H1 (cell line): ENCODE measurements around the gene TPRG1L. TPM values are rescaled to one million over a fixed set of nuclear protein-coding genes. Genes with fewer than 3 reads are reported as not detected.

Source experiments
- CTCF ChIA-PET: fragments of 300-600 bp; sonication (Branson Sonifier 250); formaldehyde crosslinking; loops from one replicate; lab custom pipeline; 2021; ENCODE audit not compliant: partially characterized antibody; lab: Charles Lee
- POLR2A ChIA-PET: fragments of 300-600 bp; sonication (Branson Sonifier 250); formaldehyde crosslinking; loops from one replicate; lab custom pipeline; 2021; ENCODE audit warnings: inconsistent platforms; ENCODE audit not compliant: partially characterized antibody; lab: Charles Lee
- DNase-seq, 2 experiments: peaks; one replicate each; pipeline versions ENCODE4 v3.0.0 to v3.0.0-alpha.2; 2010 to 2022; ENCODE audit warnings: low spot score in 2 of 2, low read depth in 1 of 2, mixed read lengths in 1 of 2
- FAIRE-seq: peaks from 2 replicates; lab custom pipeline; 2011; peaks lifted over from hg19 to GRCh38; lab: Jason Lieb, UNC
- H2AFZ ChIP-seq: 2 replicates; pipeline ENCODE4 v1.8.1; 2012; ENCODE audit warnings: low read length, inconsistent platforms
- H2AK5ac ChIP-seq: 2 replicates; pipeline ENCODE4 v1.6.1; 2013; ENCODE audit warnings: low read depth, low read length
- H2BK120ac ChIP-seq: replicated peaks from 2 replicates; pipeline ENCODE3; 2013; ENCODE audit warnings: low read depth, low read length, inconsistent platforms
- H2BK12ac ChIP-seq: 2 replicates; pipeline ENCODE4 v1.6.1; 2013; ENCODE audit warnings: low read depth, low read length
- H2BK15ac ChIP-seq: 2 replicates; pipeline ENCODE4 v1.6.1; 2013; ENCODE audit warnings: low read length
- H2BK20ac ChIP-seq: 2 replicates; pipeline ENCODE4 v1.6.1; 2013; ENCODE audit warnings: low read length
- H2BK5ac ChIP-seq: 2 replicates; pipeline ENCODE4 v1.6.1; 2013; ENCODE audit warnings: low read depth, low read length
- H3K14ac ChIP-seq: 2 replicates; pipeline ENCODE4 v1.6.1; 2013; ENCODE audit warnings: inconsistent platforms; ENCODE audit not compliant: insufficient read length
- H3K18ac ChIP-seq: 2 replicates; pipeline ENCODE4 v1.6.1; 2013; ENCODE audit warnings: low read length; ENCODE audit errors: extremely low read depth
- H3K23ac ChIP-seq: 2 replicates; pipeline ENCODE4 v1.6.1; 2013; ENCODE audit warnings: inconsistent platforms; ENCODE audit not compliant: insufficient read length
- H3K23me2 ChIP-seq: 2 replicates; pipeline ENCODE4 v1.6.1; 2013; ENCODE audit warnings: low read depth, low read length
- H3K27ac ChIP-seq: 2 replicates; pipeline ENCODE4 v1.6.1; 2011; ENCODE audit warnings: low read depth, low read length, inconsistent platforms
- H3K27me3 ChIP-seq, 4 experiments: replicated peaks in 1 of 4; 1 replicate in 1 of 4; 2 replicates in 3 of 4; pipeline versions ENCODE4 v1.6.1 to v1.8.1; 2011 to 2013; ENCODE audit warnings: low read length in 3 of 4, mild to moderate bottlenecking in 3 of 4, inconsistent platforms in 2 of 4, mixed read lengths in 2 of 4, moderate library complexity in 1 of 4; ENCODE audit not compliant: control insufficient read depth in 3 of 4, insufficient read depth in 3 of 4; ENCODE audit errors: extremely low read depth in 1 of 4
- H3K36me3 ChIP-seq, 4 experiments: 2 replicates each; pipeline versions ENCODE4 v1.6.1 to v1.8.1; 2011 to 2013; ENCODE audit warnings: mild to moderate bottlenecking in 4 of 4, low read length in 3 of 4, moderate library complexity in 2 of 4, control low read depth in 1 of 4, inconsistent platforms in 1 of 4; ENCODE audit not compliant: insufficient read depth in 4 of 4, control insufficient read depth in 2 of 4
- H3K4ac ChIP-seq: replicated peaks from 2 replicates; pipeline ENCODE3; 2013; ENCODE audit warnings: low read length, low read depth, mixed read lengths, inconsistent platforms; ENCODE audit not compliant: insufficient read length
- H3K4me1 ChIP-seq, 4 experiments: replicated peaks in 1 of 4; 1 replicate in 1 of 4; 2 replicates in 3 of 4; pipeline versions ENCODE4 v1.6.1 to v1.8.1; 2011 to 2013; ENCODE audit warnings: low read length in 3 of 4, inconsistent platforms in 2 of 4, mixed read lengths in 1 of 4; ENCODE audit not compliant: insufficient read depth in 4 of 4, control insufficient read depth in 3 of 4
- H3K4me2 ChIP-seq, 2 experiments: 2 replicates each; pipeline versions ENCODE4 v1.6.1 to v1.8.1; 2011 to 2013; ENCODE audit warnings: low read depth in 2 of 2, low read length in 2 of 2, control low read depth in 1 of 2, inconsistent platforms in 1 of 2, mild to moderate bottlenecking in 1 of 2; ENCODE audit not compliant: insufficient read depth in 1 of 2
- H3K4me3 ChIP-seq, 4 experiments: fragments of 200-600, 300-600 bp in 1 of 4; sonication (generic), shearing (Covaris generic), sonication (Bioruptor Twin) in 1 of 4; 2 replicates each; pipeline versions ENCODE4 v1.5.1 to v1.8.1; 2011 to 2016; ENCODE audit warnings: low read length in 4 of 4, low read depth in 3 of 4, control low read depth in 2 of 4, inconsistent platforms in 2 of 4, mild to moderate bottlenecking in 2 of 4, mixed read lengths in 1 of 4, moderate library complexity in 1 of 4; ENCODE audit not compliant: insufficient read depth in 2 of 4; ENCODE audit errors: extremely low read depth in 1 of 4
- H3K56ac ChIP-seq: replicated peaks from 2 replicates; pipeline ENCODE3; 2013; ENCODE audit warnings: low read depth, mild to moderate bottlenecking, mixed read lengths, low read length, inconsistent platforms; ENCODE audit not compliant: insufficient read length
- H3K79me1 ChIP-seq: 2 replicates; pipeline ENCODE4 v1.6.1; 2013; ENCODE audit warnings: low read depth, low read length, control low read depth
- H3K79me2 ChIP-seq, 2 experiments: 2 replicates each; pipeline versions ENCODE4 v1.6.1 to v1.8.1; 2012 to 2013; ENCODE audit warnings: low read length in 2 of 2, mild to moderate bottlenecking in 2 of 2, inconsistent platforms in 1 of 2; ENCODE audit not compliant: insufficient read depth in 2 of 2, control insufficient read depth in 1 of 2
- H3K9ac ChIP-seq, 4 experiments: replicated peaks in 1 of 4; 1 replicate in 1 of 4; 2 replicates in 3 of 4; pipeline versions ENCODE4 v1.6.1 to v1.8.1; 2011 to 2013; ENCODE audit warnings: low read depth in 3 of 4, low read length in 3 of 4, control low read depth in 2 of 4, mild to moderate bottlenecking in 2 of 4, moderate library complexity in 2 of 4, inconsistent platforms in 1 of 4; ENCODE audit errors: extremely low read depth in 1 of 4
- H3K9me3 ChIP-seq, 2 experiments: 2 replicates each; pipeline versions ENCODE4 v1.6.1 to v1.8.1; 2012 to 2013; ENCODE audit warnings: mild to moderate bottlenecking in 2 of 2, moderate library complexity in 2 of 2, control low read depth in 1 of 2, inconsistent platforms in 1 of 2, low read depth in 1 of 2, low read length in 1 of 2, mixed read lengths in 1 of 2; ENCODE audit not compliant: insufficient read depth in 2 of 2
- H4K20me1 ChIP-seq, 2 experiments: replicated peaks in 1 of 2; 2 replicates each; pipeline versions ENCODE3 to v1.8.1; 2011 to 2013; ENCODE audit warnings: inconsistent platforms in 2 of 2, low read length in 2 of 2, mild to moderate bottlenecking in 1 of 2; ENCODE audit not compliant: insufficient read depth in 2 of 2, control insufficient read depth in 1 of 2
- H4K5ac ChIP-seq: 2 replicates; pipeline ENCODE4 v1.6.1; 2013; ENCODE audit warnings: low read length, low read depth, mixed read lengths, inconsistent platforms; ENCODE audit not compliant: insufficient read length
- H4K8ac ChIP-seq: 2 replicates; pipeline ENCODE4 v1.8.0; 2013; ENCODE audit warnings: mild to moderate bottlenecking, moderate library complexity, low read length, inconsistent platforms; ENCODE audit not compliant: insufficient read depth; ENCODE audit errors: extremely low read depth
- H4K91ac ChIP-seq: replicated peaks from 2 replicates; pipeline ENCODE3; 2013; ENCODE audit warnings: low read length, mixed read lengths, inconsistent platforms; ENCODE audit not compliant: insufficient read length
- CBX8 ChIP-seq: fragments of 300-800, 300-1000 bp; sonication (generic); IDR thresholded peaks from 2 replicates; pipeline ENCODE4 v1.7.1; 2016; ENCODE audit warnings: low read depth, low read length, borderline replicate concordance
- CTCF ChIP-seq, 3 experiments: IDR thresholded peaks; 1 replicate in 2 of 3; 2 replicates in 1 of 3; pipeline versions ENCODE4 v1.5.1 to v1.6.1; 2011; ENCODE audit warnings: low read length in 3 of 3, mild to moderate bottlenecking in 3 of 3, inconsistent platforms in 2 of 3, low read depth in 1 of 3, moderate library complexity in 1 of 3; ENCODE audit not compliant: insufficient read depth in 1 of 3; ENCODE audit errors: control extremely low read depth in 1 of 3
- GTF2F1 ChIP-seq: IDR thresholded peaks from 2 replicates; pipeline ENCODE4 v1.6.1; 2012; ENCODE audit warnings: low read depth, low read length, improper control_type of control experiment, borderline replicate concordance
- RBBP5 ChIP-seq: IDR thresholded peaks from 2 replicates; pipeline ENCODE4 v1.7.1; 2012; ENCODE audit warnings: low read depth, mild to moderate bottlenecking, inconsistent platforms, low read length, moderate library complexity, borderline replicate concordance
- RFX5 ChIP-seq: IDR thresholded peaks from 2 replicates; pipeline ENCODE4 v1.6.1; 2011; ENCODE audit warnings: low read depth, low read length, improper control_type of control experiment, borderline replicate concordance
- TAF1 ChIP-seq: IDR thresholded peaks from 2 replicates; pipeline ENCODE4 v1.6.1; 2011; ENCODE audit warnings: mild to moderate bottlenecking, low read depth, low read length
- TBP ChIP-seq: IDR thresholded peaks from 2 replicates; pipeline ENCODE4 v1.6.1; 2011; ENCODE audit warnings: low read depth, low read length, improper control_type of control experiment
- WGBS, 2 experiments: shearing (Covaris generic) in 1 of 2; methylation state at CpG; one replicate each; pipeline versions ENCODE4 v1.1.6 to v1.1.7; 2013 to 2015; ENCODE audit warnings: low lambda C conversion rate in 2 of 2, mixed read lengths in 2 of 2, inconsistent platforms in 1 of 2, low coverage in 1 of 2, missing lambda C conversion rate in 1 of 2; ENCODE audit not compliant: insufficient replicate concordance in 2 of 2, insufficient coverage in 1 of 2, insufficient read length in 1 of 2; ENCODE audit errors: extremely low coverage in 1 of 2, missing lambda C conversion rate in 1 of 2; 5-methylcytosine and 5-hydroxymethylcytosine counted together
- polyA plus RNA-seq, 7 experiments: library from polyadenylated mRNA; depleted of rRNA in 3 of 7; stranded (reverse) in 5 of 7; unstranded in 2 of 7; fragments of >200 nt in 5 of 7; fragments of 200-250 nt in 2 of 7; gene quantifications; 1 replicate in 5 of 7; 2 replicates in 1 of 7; 4 replicates in 1 of 7; pipeline versions ENCODE4 v1.2.1 to v1.2.3, GENCODE V29; 2011 to 2013; ENCODE audit warnings: missing spikeins in 2 of 7, mixed read lengths in 2 of 7
- total RNA-seq: library from RNA; stranded (reverse); fragmentation: NEBNext Ultra II Directional; extraction: Animal tissue kit (Norgen Biotek cat#: 25700); gene quantifications from 2 replicates; pipeline ENCODE4 v1.2.1, GENCODE V29; 2021

The TPRG1L gene
- total and polyA plus RNA-seq, 2 of the 8 experiments (the other 6 are each of a cell fraction or from before 2014, with no cell fraction given): 21.7 to 22.3 TPM

GRCh38 chr1:3668148-3668547, 43.3 kb downstream of the TPRG1L start:
- no peak overlapping the region for H3K23ac ChIP-seq
- no peaks in the 10 kb centered on the region for H3K9me3 ChIP-seq
- H3K4me2 ChIP-seq: no peak overlapping the region
- no peak overlapping the region for H3K27ac ChIP-seq
- H3K79me1 ChIP-seq: no peaks in the 10 kb centered on the region
- H4K91ac ChIP-seq: no peak overlapping the region
- H2AK5ac ChIP-seq: no peak overlapping the region; the same call in 1 of the 2 replicates
- TF ChIP-seq CTCF (IDR thresholded peaks at IDR 0.05; ENCODE audit: control extremely low read depth in 1 of 3, insufficient read depth in 1 of 3, low read depth in 1 of 3, low read length in 3 of 3) (no peak), TBP (no peak), GTF2F1 (no peak), RFX5 (no peak), CBX8 (no peak), RBBP5 (no peak), TAF1 (no peak)
- H2BK5ac ChIP-seq: no peak overlapping the region
- no peak overlapping the region for H2AFZ ChIP-seq
- no peak overlapping the region for H2BK120ac ChIP-seq
- no peak overlapping the region for H3K4me3 ChIP-seq
- peaks cover 0 to 17% (median 10%) of the 10 kb centered on the region in 4 experiments; a peak in 5 of 7 replicates for H3K4me1 ChIP-seq
- WGBS, 2 experiments: 71% methylated on average over 6 of the region's 8 CpGs; no CpG with 5 or more reads in 1 of the 2 experiments
- POLR2A ChIA-PET: interaction anchor here (1.5 kb wide), 1 partner anchor 15 kb away, joined by 3 read pairs; no protein-coding TSS in a partner anchor
- no peaks in the 10 kb centered on the region for H3K36me3 ChIP-seq
- H3K23me2 ChIP-seq: no peaks in the 10 kb centered on the region
- H3K27me3 ChIP-seq: peaks cover 0 to 3% (median 0%) of the 10 kb centered on the region in 4 experiments; a peak in 4 of 7 replicates
- peaks cover 0 to 1% of the 10 kb centered on the region in 2 experiments for H4K20me1 ChIP-seq
- no peak overlapping the region for H3K4ac ChIP-seq
- no peak overlapping the region for H2BK15ac ChIP-seq
- no peak overlapping the region for H3K18ac ChIP-seq
- no peak overlapping the region for H3K56ac ChIP-seq
- H2BK20ac ChIP-seq: no peak overlapping the region
- no peak overlapping the region for H4K5ac ChIP-seq
- no peak overlapping the region for H3K14ac ChIP-seq
- no peak overlapping the region for H3K9ac ChIP-seq
- CTCF ChIA-PET: interaction anchor here (0.5 to 1.6 kb wide), 8 partner anchors 12 to 157 kb away, joined by 3 to 6 read pairs (median 4); no protein-coding TSS in a partner anchor
- H3K79me2 ChIP-seq: no peaks in the 10 kb centered on the region
- peak overlapping the region; percentile 75; the same call in 1 of the 2 replicates for H2BK12ac ChIP-seq
- FAIRE-seq (no peak), DNase-seq (no peak)
- H4K8ac ChIP-seq: no peak overlapping the region
